Activated CD4-positive, alpha-beta memory T cell treated with anti-CD3 and anti-CD28 coated beads for 36 hours (primary cell): ENCODE results near the gene P2RY8. TPM values are rescaled to one million over a fixed set of nuclear protein-coding genes. Genes with fewer than 3 reads are reported as not detected.
A peak's percentile ranks its signal among the peaks of the same experiment; 100 is the strongest.
"Not testable (repeated sequence)": the region's sequence is repeated elsewhere in the genome, so short reads cannot be mapped to it uniquely, and the experiment has no call there.

Experiments
- CTCF ChIA-PET: fragments of 350-600 bp; sonication (Branson Sonifier 250); formaldehyde crosslinking; loops from one replicate; lab custom pipeline; 2021; ENCODE audit warnings: antibody characterized with exemption, inconsistent platforms; lab: Charles Lee
- POLR2A ChIA-PET: fragments of 350-600 bp; sonication (Branson Sonifier 250); formaldehyde crosslinking; loops from one replicate; lab custom pipeline; 2021; ENCODE audit warnings: antibody characterized with exemption; lab: Charles Lee
- DNase-seq: peaks from one replicate; pipeline ENCODE4 v3.0.0-alpha.2; 2020
- H3K27ac Mint-ChIP-seq: one replicate; pipeline ENCODE4 v1.8.0; 2021; ENCODE audit warnings: mixed read lengths
- H3K27me3 Mint-ChIP-seq: one replicate; pipeline ENCODE4 v1.8.0; 2021; ENCODE audit warnings: mixed read lengths
- H3K36me3 Mint-ChIP-seq: one replicate; pipeline ENCODE4 v1.8.0; 2021; ENCODE audit warnings: mixed read lengths
- H3K4me1 Mint-ChIP-seq: one replicate; pipeline ENCODE4 v1.8.0; 2021; ENCODE audit warnings: low read depth, mixed read lengths
- H3K4me3 Mint-ChIP-seq: one replicate; pipeline ENCODE4 v1.8.0; 2021; ENCODE audit warnings: mild to moderate bottlenecking, mixed read lengths
- H3K9me3 Mint-ChIP-seq: one replicate; pipeline ENCODE4 v1.8.0; 2021; ENCODE audit warnings: mixed read lengths
- intact Hi-C: fragments of 100-400 bp; cut with micrococcal nuclease; formaldehyde crosslinking; loops from one replicate; pipeline ENCODE4 v1.15.1; 2023
- total RNA-seq, 2 experiments: library from RNA; stranded (reverse); gene quantifications; one replicate each; pipeline ENCODE4 v1.2.3, GENCODE V29; 2021

Gene P2RY8
- total RNA-seq, 2 experiments from 2014 or later: 30.2 to 32.7 TPM

- no peak for DNase-seq
- Mint-ChIP-seq H3K27ac (peak overlapping the region; percentile 69), H3K9me3 (peaks cover 28% of the 10 kb centered on the region), H3K4me1 (peaks cover 74% of the 10 kb centered on the region), H3K27me3 (no peaks in the 10 kb centered on the region), H3K4me3 (no peak overlapping the region), H3K36me3 (peaks cover 42% of the 10 kb centered on the region)
- intact Hi-C loops: no loop called here
- ChIA-PET CTCF (no interaction called here), POLR2A (no interaction called here)
These were observed 59.1 kb downstream of the P2RY8 start for GRCh38 chrX:1477801-1478458.

DNA sequence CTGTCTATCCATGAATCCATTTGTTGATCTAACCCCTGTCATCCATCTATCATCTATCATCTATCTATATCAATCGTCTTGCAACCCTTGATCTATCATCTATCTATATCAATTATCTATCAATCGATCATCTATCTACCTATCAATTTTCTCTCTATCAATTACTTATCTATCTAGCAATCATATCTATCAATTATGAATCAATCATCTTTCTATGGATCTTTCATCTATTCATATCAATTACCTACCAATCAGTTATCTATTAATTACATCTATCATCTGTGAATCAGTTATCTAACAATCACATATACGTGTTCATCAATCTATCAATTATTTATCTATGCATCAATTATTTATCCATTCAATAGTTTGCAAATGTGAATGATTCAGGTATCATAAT lies 59.8 kb downstream of the P2RY8 start:
- intact Hi-C loops: no loop called here
- no peak for DNase-seq
- Mint-ChIP-seq H3K27ac (peak overlapping the region; percentile 69), H3K4me1 (peaks cover 74% of the 10 kb centered on the region), H3K9me3 (peaks cover 28% of the 10 kb centered on the region), H3K27me3 (no peaks in the 10 kb centered on the region), H3K4me3 (no peak overlapping the region), H3K36me3 (peaks cover 42% of the 10 kb centered on the region)
- ChIA-PET POLR2A (no interaction called here), CTCF (no interaction called here)

GRCh38 chrX:1476682-1477081 lies 60.3 kb downstream of the P2RY8 start:
- H3K27ac Mint-ChIP-seq: peak overlapping the region; percentile 69
- intact Hi-C loops: no loop called here
- H3K36me3 Mint-ChIP-seq: peaks cover 45% of the 10 kb centered on the region
- peaks cover 31% of the 10 kb centered on the region for H3K9me3 Mint-ChIP-seq
- peaks cover 74% of the 10 kb centered on the region for H3K4me1 Mint-ChIP-seq
- DNase-seq: no peak
- no peaks in the 10 kb centered on the region for H3K27me3 Mint-ChIP-seq
- CTCF ChIA-PET: no interaction called here
- POLR2A ChIA-PET: no interaction called here
- no peak overlapping the region for H3K4me3 Mint-ChIP-seq

DNA sequence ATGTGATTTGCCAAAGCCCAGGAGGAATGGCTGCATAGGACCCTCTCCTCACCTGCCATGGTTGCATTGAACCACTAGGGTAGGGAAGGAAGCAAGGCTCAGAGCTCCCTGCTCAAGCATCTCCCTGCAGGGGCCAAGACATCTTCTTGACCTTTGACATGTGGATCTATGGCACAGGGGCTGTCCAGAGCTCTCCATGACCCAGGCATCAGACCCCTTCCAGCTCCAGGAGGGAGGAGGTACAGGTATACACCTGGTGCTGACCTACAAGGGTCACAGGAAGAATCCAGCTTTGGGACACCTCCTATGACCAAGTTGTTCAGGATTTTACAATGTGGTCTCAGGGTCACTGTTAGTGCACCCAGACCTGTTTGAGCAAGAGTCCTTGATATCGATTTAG lies 61.1 kb downstream of the P2RY8 start:
- H3K27me3 Mint-ChIP-seq: no peaks in the 10 kb centered on the region
- POLR2A ChIA-PET: no interaction called here
- peaks cover 72% of the 10 kb centered on the region for H3K4me1 Mint-ChIP-seq
- peaks cover 31% of the 10 kb centered on the region for H3K9me3 Mint-ChIP-seq
- no peak for DNase-seq
- no peak overlapping the region for H3K4me3 Mint-ChIP-seq
- H3K27ac Mint-ChIP-seq: no peak overlapping the region
- H3K36me3 Mint-ChIP-seq: peaks cover 48% of the 10 kb centered on the region
- CTCF ChIA-PET: no interaction called here
- intact Hi-C loops: no loop called here

GRCh38 chrX:1475481-1475880 lies 61.5 kb downstream of the P2RY8 start:
- POLR2A ChIA-PET: no interaction called here
- Mint-ChIP-seq H3K27ac (no peak overlapping the region), H3K4me3 (no peak overlapping the region), H3K4me1 (peaks cover 72% of the 10 kb centered on the region), H3K27me3 (no peaks in the 10 kb centered on the region), H3K36me3 (peaks cover 48% of the 10 kb centered on the region), H3K9me3 (peaks cover 31% of the 10 kb centered on the region)
- CTCF ChIA-PET: no interaction called here
- no peak for DNase-seq
- intact Hi-C loops: no loop called here

GRCh38 chrX:1474593-1474992 lies 62.4 kb downstream of the P2RY8 start:
- CTCF ChIA-PET, H3K4me3 Mint-ChIP-seq, intact Hi-C loops, H3K27me3 Mint-ChIP-seq, POLR2A ChIA-PET, H3K27ac Mint-ChIP-seq: not testable (repeated sequence)
- DNase-seq: peak; percentile 5
- Mint-ChIP-seq H3K4me1 (peaks cover 72% of the 10 kb centered on the region), H3K36me3 (peaks cover 39% of the 10 kb centered on the region), H3K9me3 (peaks cover 25% of the 10 kb centered on the region)

DNA sequence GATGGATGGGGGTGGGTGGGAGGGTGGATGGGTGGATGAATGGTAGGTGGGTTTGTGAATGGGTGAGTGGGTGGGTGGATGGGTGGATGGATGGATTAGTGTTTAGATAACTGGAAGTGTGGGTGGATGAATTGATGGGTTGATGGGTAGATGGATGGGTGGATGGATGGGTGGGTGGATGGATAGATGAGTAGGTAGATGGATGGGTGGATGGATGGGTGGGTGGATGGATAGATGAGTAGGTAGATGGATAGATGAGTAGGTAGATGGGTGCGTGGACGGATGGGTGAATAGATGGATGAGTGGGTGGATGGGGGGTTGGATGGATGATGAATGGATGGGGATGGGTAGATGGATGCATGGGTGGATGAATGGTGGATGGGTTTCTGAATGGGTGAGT lies 64.0 kb downstream of the P2RY8 start:
- peak; percentile 7 for DNase-seq
- ChIA-PET POLR2A (no interaction called here), CTCF (no interaction called here)
- peak overlapping the region; percentile 54 for H3K27ac Mint-ChIP-seq
- H3K4me3 Mint-ChIP-seq: no peak overlapping the region
- intact Hi-C loops: loop anchor here (1.0 kb wide), 1 partner anchor 8 kb away; no protein-coding TSS in a partner anchor
- peaks cover 72% of the 10 kb centered on the region for H3K4me1 Mint-ChIP-seq
- H3K9me3 Mint-ChIP-seq: peaks cover 17% of the 10 kb centered on the region
- H3K27me3 Mint-ChIP-seq: no peaks in the 10 kb centered on the region
- H3K36me3 Mint-ChIP-seq: peaks cover 31% of the 10 kb centered on the region

GRCh38 chrX:1468250-1468772 lies 68.7 kb downstream of the P2RY8 start:
- intact Hi-C loops: loop anchor here (2.0 kb wide), 1 partner anchor 14 kb away; no protein-coding TSS in a partner anchor
- Mint-ChIP-seq H3K36me3 (peaks cover 43% of the 10 kb centered on the region), H3K4me1 (peaks cover 89% of the 10 kb centered on the region), H3K9me3 (peaks cover 3% of the 10 kb centered on the region), H3K27ac (peak overlapping the region; percentile 91), H3K4me3 (peak overlapping the region; percentile 64), H3K27me3 (no peaks in the 10 kb centered on the region)
- peak; percentile 93 for DNase-seq
- ChIA-PET CTCF (no interaction called here), POLR2A (no interaction called here)

DNA sequence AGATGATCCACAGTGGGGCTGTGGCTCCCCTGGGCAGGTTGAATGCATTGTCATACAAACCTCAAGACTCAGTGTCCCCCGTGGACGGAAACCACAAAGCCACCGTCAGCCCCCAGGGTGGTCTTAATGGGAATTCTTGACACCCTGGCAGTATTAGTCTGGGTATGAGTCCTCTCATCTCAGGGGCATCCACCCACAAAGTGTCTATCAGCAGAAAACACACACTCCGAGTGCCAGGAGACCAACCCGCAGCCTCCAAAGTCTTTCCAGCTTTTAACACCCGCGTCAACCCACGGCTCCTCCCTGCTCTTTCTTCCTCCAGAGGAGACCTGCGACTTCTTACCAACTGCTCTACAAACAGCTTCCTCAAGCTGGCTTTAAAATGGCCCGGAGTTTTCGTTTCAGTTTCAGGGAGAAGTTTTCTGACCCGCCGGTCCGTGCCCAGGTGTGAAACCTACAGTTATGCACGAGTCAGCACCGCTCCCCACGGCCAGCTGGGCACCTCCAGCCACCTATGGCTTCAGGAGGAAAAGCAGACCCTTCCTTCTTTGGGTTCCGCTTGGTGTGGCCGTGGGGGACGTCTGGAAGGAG lies 69.9 kb downstream of the P2RY8 start:
- intact Hi-C loops: no loop called here
- POLR2A ChIA-PET: no interaction called here
- H3K9me3 Mint-ChIP-seq: peaks cover under 1% of the 10 kb centered on the region
- no peaks in the 10 kb centered on the region for H3K27me3 Mint-ChIP-seq
- H3K4me1 Mint-ChIP-seq: peaks cover 92% of the 10 kb centered on the region
- peak overlapping the region; percentile 69 for H3K4me3 Mint-ChIP-seq
- H3K27ac Mint-ChIP-seq: peak overlapping the region; percentile 90
- H3K36me3 Mint-ChIP-seq: peaks cover 41% of the 10 kb centered on the region
- CTCF ChIA-PET: no interaction called here
- DNase-seq: peak; percentile 59

GRCh38 chrX:1466232-1466661 lies 70.7 kb downstream of the P2RY8 start:
- Mint-ChIP-seq H3K4me3 (peak overlapping the region; percentile 8), H3K27me3 (no peaks in the 10 kb centered on the region), H3K9me3 (no peaks in the 10 kb centered on the region), H3K27ac (peak overlapping the region; percentile 45), H3K36me3 (peaks cover 34% of the 10 kb centered on the region), H3K4me1 (peaks cover 86% of the 10 kb centered on the region)
- peak; percentile 8 for DNase-seq
- ChIA-PET CTCF (no interaction called here), POLR2A (no interaction called here)
- intact Hi-C loops: no loop called here

DNA sequence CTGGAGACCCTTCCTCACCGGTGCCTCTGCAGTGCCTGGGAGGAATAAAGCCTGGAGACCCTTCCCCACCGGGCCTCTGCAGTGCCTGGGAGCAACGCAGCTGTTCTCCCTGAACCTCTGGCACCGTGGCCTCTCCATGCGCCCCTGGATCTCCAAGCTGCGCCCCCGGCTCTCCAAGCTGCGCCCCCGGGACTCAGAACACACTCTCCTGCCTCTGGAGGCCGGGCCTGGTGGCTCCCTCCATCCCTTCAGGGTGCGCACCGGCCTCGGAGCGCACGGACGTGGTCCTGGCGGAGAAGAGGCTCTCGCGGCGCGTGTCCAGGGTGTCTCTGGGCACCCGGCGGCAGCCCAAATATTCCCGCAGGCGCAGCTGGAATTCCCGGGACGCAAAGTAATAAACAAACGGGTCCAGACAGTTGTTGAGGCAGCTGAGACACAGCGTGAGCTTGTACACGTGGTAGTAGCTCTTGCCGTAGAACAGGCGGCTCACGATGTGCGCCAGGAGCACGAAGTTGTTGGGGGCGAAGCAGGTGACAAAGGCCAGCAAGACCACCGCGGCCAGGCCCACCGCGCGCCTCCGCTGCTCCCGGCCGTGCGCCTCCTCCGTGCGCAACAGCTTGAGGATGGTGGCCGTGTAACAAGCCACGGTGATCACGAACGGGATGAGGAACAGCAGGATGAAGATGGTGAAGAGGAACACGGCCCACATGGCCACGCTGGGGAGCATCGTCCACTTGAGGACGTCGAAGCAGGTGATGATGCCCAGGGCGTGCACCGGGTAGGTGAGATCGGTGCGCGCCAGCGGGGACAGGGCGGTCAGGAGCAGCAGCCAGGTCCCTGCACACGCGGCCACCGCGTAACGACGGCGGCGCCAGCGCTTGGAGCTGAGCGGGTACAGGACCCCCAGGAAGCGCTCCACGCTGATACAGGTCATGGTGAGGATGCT lies 71.4 kb downstream of the P2RY8 start:
- Mint-ChIP-seq H3K4me3 (no peak overlapping the region), H3K27me3 (no peaks in the 10 kb centered on the region), H3K9me3 (no peaks in the 10 kb centered on the region), H3K36me3 (peaks cover 34% of the 10 kb centered on the region), H3K27ac (peak overlapping the region; percentile 96), H3K4me1 (peaks cover 84% of the 10 kb centered on the region)
- intact Hi-C loops: no loop called here
- peak; percentile 8 for DNase-seq
- POLR2A ChIA-PET: no interaction called here
- CTCF ChIA-PET: no interaction called here

DNA sequence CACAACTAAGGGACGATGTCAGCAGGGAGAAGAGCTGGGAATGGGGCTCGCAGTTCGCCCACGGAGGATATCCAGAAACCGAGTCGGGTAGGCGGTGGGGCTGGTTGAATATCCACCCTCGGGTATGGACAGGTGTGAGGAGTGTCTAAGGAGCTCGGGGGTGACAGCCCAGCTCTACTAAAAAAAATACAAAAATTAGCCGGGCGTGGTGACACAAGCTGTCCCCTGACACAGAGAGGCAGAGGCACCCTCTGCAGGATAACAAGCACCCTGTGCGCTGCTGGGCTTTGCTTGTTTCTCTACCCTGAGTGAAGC lies 72.1 kb downstream of the P2RY8 start:
- intact Hi-C loops: loop anchor here (5.0 kb wide), 1 partner anchor 1247 kb away; no protein-coding TSS in a partner anchor
- Mint-ChIP-seq H3K36me3 (peaks cover 34% of the 10 kb centered on the region), H3K27me3 (no peaks in the 10 kb centered on the region)

More for the DNA sequence above, 72.1 kb downstream of the P2RY8 start:
- CTCF ChIA-PET: no interaction called here
- DNase-seq: no peak
- Mint-ChIP-seq H3K9me3 (no peaks in the 10 kb centered on the region), H3K4me3 (peak overlapping the region; percentile 55), H3K4me1 (peaks cover 78% of the 10 kb centered on the region), H3K27ac (peak overlapping the region; percentile 96)
- POLR2A ChIA-PET: no interaction called here
